HG02623 (cell line): Measurements from ENCODE around the gene GRB2.
"Not testable (repeated sequence)": the region's sequence is repeated elsewhere in the genome, so short reads cannot be mapped to it uniquely, and the experiment has no call there.

ENCODE experiments used
- ATAC-seq: cut with Tn5 transposase; IDR thresholded peaks from one replicate; pipeline ENCODE4 v1.9.1; 2021; ENCODE audit warnings: moderate library complexity; ENCODE audit not compliant: unreplicated experiment

GRB2 gene

DNA sequence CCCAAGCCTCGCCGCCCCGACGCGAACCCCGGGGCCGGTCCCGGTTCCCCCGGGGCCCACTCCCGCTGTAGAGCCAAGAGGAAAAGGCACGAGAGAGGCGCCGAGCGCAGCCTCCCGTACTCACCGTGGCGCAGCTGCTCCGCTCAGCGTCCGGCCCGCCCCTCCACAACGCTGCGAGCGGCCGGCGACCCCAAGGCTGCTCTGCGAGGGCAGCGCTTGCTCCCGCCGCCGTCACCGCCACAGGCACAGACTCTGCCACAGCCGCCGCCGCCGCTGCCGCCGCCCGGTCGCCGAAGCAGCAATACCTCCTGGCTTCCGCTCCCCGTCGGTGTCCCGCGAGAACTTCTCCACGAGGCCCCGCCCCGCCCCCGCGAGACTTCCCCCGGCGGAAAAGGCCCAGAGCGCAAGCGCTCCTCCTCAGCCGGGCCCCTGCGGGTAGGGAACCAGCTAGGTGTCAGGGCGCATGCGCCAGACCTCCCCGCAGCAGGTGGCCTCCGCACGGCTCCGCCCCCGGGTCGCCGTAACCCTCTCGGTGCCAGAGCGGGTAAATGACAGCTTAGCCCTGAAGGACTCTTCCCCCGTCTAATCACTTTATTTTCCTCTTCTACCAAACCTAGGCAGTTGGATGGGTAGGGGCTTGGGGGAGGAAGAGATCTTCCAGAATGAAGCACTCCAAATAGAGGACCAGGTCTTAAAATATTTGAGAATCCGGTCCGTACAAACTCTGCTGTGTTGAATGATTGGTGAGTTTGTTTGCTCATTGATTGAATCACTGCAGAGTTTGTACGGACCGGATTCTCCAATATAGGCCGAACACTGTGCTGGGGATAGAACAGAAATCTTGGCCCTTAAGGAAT, at the start of gene GRB2:
Gene GRB2, minus strand, starts transcription at position 314 of the 857 bp plus-strand sequence. CDS start 12,050 bp downstream, outside the sequence.
- peak; percentile 80 for ATAC-seq

DNA sequence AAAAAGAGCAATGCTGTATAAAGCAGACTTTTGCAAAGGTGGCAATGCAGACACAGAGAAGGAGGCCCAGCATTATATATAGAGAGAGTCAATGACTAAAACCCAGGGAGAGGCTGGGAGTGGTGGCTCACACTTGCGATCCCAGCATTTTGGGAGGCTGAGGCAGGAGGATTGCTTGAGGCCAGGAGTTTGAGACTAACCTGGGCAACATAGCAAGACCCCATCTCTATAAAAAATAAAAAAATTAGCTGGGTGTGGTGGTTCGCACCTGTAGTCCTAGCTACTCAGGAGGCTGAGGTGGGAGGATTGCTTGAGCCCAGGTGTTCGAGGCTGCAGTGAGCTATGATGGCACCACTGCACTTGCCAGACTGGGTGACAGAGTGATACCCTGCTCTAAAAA, 49.2 kb upstream of the GRB2 start:
- not testable (repeated sequence) for ATAC-seq

DNA sequence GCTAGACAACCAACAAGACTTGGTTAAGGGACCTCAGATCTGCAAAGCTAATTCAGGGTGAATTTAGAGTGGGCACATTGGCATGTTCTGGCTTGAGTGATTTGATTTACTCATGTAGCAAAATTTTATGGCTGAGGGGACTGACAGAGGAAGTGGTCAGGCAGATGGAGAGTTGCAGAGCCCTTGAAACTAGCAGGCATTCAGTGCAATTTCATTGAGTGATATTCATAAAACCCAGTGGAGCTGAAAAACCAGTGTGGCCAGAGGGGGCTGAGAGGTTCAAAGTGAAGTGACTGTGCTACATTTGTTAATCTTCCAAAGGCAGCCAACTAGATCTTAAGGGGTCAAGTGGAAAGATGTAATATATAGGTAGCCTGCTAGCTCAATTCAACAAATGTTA, 48.7 kb upstream of the GRB2 start:
- ATAC-seq = no peak

DNA sequence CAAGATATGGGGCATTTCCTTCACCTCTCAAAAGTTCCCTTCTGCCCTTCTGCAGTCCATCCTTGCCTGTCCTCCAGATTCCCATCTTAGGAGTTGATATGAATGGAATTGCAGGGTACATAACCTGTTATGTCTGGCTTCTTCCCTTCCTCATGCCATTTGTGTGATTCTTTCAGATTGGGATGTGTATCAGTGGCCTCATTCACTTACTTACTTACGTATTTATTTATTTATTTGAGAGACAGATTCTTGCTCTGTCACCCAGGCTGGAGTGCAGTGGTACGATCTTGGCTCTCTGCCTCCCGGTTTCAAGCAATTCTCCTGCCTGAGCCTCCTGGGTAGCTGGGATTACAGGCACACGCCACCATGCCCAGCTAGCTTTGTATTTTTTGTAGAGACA, 44.8 kb upstream of the GRB2 start:
- ATAC-seq = no peak

DNA sequence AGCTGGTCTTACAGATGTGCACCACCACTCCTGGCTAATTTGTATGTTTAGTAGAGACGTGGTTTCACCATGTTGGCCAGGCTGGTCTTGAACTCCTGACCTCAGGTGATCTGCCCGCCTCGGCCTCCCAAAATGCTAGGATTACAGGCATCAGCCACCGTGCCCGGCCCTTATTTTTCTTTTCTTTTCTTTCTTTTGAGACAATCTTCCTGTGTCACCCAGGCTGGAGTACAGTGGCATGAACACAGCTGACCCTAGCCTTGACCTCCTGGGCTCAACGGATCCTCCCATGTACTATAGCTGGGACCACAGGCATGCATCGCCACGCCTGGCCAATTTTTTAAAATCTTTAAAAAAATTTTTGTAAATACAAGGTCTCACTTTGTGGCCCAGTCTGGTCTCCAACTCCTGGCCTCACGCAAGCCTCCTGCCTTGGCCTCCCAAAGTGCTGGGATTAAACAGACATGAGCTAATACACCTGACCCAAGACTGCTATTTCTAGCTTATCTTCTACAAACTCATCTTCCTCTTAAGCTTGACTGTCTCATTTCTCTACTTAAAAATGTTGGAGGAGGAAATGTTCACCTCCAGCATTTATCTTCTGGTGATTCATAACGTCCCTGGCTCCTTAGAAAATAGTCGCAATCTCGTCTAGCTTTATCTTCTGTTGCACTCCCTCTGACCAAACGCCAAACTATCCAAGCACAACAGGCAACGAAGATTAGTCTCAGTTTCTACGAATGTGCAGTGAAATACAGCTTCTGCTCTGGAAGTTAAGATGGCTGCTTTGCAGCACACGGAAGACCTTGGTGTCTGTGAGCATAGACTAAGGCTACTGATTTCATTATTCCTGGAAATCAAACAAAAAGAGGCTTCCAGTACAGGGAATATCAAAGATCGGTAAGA, 42.7 kb upstream of the GRB2 start:
- ATAC-seq = no peak

DNA sequence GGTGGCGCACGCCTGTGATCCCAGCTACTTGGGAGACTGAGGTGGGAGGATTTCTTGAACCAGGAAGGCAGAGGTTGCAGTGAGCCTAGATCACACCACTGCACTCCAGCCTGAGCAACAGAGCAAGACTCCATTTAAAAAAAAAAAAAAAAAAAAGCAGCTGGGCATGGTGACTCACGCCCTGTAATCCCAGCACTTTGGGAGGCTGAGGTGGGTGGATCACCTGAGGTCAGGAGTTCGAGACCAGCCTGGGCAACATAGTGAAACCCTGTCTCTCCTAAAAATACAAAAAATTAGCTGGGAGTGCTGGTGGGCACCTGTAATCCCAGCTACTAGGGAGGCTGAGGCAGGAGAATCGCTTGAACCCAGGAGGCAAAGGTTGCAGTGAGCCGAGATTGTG, 40.4 kb upstream of the GRB2 start:
- not testable (repeated sequence) for ATAC-seq

DNA sequence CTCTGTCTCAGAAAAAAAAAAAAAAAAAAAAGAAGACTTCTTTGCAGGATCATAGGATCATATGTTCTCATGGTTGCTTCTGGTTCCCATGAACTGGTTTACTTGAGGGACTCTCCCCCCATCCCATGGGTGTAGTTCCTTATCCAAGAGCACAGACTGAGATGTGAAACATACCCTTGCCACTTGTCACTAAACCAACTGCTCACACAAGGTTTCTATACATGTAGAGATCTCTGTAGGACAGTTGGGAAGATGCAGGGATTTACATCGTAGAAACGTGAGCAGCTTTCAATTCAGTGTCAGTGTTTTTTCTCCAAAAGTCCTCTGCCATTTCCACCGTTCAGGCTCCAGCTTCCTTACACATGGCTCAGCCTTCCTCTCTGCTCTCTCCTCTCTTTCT, 39.8 kb upstream of the GRB2 start:
- ATAC-seq = no peak

DNA sequence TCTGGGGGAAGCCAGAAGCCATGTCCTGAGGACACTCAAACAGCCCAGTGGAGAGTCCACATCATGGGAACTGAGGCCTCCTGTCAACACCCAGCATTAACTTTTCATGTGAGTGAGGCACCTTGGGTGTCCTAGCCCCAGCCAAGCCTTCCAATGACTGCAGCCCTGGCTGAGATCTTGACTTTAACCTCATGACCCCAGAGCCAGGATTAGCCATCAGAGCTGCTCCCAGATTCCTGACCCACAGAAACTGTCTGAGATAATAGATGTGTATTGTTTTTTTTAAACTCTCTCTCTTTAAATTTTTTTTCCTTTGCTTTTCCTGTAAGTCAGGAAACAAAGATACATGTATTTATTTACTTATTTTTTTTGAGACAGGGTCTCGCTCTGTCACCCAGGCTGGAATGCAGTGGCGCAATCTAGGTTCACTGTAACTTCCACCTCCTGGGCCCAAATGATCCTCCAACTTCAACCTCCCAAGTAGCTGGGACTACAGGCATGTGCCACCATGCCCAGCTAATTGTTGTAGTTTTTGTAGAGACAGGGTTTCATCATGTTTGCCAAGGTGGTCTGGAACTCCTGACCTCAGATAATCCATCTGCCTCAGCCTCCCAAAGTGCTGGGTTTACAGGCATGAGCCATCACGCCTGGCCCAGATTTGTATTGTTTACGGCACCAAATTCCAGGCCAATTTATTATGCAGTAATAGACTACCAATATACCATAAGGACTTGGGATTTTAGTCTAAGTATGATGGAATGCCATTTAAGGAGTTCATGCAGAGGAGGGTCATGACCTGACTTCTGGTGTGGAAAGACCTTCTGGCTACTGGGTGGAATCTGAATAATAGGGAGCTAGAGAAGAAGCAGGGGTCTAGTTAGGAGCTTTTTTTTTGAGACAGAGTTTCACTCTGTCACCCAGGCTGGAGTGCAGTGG, 37.0 kb upstream of the GRB2 start:
- ATAC-seq = no peak

DNA sequence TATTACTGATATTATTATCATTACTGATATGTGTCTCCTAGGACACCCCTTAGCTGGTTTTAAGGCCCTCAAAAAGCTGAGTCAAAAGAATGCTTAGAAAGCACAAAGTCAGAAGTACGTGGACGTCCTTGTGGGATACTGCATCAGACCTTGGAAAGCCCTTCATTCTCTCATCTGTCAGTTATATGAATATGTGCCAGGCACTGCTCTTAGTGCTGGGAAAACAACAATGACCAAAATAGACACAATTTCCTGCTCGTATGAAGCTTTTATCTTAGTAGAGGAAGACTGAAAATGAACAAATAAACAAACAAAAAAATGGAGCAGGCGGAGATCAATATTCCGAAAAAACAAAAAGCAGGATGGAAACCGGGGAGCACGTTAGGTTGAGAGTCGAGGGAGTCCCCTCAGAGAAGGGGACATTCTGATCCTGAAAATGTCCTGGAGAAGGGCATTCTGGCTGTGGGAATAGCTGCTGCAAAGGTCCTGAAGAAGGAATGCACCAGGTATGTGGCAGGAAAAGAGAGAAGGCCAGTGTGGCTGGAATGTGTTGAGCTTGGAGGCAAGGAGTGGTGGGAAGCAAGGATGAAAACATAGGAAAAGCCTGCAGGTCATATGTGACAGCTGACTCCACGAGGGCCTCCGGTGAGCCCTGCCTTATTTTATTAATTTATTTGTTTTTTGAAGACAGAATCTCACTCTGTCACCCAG, 35.4 kb upstream of the GRB2 start:
- no peak for ATAC-seq

DNA sequence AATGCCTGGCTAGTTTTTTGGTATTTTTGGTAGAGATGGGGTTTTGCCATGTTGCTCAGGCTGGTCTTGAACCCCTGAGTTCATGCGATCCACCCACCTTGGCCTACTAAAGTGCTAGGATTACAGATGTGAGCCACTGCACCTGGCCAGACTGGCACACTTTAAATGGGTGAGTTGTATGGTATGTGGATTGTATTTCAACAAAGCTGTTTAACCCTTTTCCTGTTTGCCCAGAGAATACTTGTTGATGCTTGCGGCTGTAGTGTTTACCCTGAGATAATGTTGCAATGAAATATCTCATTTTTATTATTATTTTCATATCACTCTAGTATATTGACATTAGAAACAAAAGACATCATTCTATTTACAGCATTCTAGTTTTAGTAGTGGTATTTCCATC, 33.8 kb upstream of the GRB2 start:
- no peak for ATAC-seq

DNA sequence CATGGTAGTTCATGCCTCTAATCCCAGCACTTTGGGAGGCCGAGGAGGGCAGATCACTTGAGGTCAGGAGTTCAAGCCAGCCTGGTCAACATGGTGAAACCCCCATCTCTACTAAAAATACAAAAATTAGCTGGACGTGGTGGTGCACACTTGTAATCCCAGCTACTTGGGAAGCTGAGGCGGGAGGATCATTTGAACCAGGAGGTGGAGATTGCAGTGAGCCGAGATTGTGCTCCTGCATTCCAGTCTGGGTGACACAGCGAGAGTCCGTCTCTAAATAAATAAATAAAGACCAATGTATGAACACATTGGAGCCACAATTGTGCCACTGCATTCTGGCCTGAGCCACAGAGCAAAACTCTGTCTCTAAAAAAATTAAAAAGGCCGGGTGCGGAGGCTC, 31.9 kb upstream of the GRB2 start:
- ATAC-seq = not testable (repeated sequence)

DNA sequence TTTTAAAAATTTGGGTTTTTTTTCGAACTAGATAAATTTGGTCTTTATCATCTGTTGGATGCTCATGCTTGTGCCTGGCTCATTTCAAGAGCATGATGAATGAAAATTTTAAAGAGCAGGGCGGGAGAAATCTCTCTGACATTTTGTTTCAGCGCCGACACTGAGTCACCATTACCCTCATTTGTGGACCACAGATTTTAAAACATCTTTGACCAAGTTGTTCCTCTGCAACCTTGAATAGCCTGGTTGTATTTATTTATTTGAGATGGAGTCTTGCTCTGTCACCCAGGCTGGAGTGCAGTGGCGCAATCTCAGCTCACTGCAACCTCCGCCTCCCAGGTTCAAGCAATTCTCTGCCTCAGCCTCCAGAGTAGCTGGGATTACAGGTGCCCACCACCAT, 29.0 kb upstream of the GRB2 start:
- ATAC-seq = not testable (repeated sequence)

DNA sequence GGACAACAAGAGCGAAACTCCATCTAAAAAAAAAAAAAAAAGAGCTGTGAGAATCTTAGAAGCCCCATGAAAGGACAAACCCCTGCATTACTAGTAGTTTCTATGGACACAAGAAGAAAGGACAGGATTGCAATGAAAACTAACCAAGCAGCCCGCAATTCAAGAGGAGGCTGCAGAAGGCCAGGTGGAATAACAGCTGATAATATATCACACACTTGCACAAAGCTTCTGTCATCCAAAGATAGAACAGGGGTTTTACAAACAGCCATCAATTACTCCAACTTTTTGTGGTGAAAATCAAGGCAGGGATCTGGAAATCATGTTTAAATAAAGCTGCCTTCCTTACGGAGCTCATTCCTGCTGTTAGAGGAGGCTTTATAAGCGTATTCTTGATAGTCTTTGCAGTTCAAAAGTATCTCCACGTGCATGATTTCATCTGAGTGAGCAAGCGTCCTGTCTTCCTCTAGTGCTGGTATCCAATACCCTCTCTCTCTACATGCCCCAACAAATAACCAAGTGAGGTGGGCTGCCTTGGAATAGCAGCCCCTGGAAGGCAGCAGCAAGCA, 27.8 kb upstream of the GRB2 start:
- no peak for ATAC-seq

DNA sequence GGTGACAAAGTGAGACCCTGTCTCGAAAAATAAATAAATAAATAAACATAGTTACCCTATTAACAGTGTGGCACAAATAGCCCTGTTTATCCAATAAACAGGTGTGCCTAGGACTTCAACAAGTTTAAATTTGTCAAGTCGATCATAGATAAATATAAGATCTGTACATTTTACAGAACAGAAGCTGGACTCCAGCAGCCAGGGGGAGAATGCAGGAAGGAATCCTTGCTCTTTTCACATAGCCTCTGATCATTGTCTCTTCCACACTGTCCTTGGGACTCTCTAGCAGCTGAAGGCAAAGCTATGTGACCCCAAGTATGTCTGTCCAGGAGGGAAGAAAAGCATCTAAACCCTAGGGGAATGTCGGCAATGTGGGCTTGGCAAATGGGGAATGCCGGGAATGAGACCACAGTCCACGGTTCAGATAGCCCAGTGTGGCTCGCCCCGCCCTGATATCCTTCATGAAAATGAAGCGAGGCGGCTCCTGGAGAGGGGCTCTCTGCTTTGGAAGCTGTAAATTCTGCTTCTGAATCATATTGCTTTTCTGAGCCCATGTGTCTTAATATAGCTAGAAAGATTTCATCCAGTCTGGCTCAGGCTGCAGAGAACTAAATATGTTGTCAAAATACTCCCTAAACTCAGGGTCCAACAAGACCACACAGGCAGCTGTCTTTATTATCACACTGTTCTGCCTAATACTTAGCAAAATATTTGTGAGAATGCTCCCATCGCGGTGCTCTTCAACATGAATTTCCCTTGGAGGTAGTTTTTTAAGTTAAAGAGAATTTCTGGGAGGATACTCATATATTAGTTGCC, 24.9 kb upstream of the GRB2 start:
- no peak for ATAC-seq

DNA sequence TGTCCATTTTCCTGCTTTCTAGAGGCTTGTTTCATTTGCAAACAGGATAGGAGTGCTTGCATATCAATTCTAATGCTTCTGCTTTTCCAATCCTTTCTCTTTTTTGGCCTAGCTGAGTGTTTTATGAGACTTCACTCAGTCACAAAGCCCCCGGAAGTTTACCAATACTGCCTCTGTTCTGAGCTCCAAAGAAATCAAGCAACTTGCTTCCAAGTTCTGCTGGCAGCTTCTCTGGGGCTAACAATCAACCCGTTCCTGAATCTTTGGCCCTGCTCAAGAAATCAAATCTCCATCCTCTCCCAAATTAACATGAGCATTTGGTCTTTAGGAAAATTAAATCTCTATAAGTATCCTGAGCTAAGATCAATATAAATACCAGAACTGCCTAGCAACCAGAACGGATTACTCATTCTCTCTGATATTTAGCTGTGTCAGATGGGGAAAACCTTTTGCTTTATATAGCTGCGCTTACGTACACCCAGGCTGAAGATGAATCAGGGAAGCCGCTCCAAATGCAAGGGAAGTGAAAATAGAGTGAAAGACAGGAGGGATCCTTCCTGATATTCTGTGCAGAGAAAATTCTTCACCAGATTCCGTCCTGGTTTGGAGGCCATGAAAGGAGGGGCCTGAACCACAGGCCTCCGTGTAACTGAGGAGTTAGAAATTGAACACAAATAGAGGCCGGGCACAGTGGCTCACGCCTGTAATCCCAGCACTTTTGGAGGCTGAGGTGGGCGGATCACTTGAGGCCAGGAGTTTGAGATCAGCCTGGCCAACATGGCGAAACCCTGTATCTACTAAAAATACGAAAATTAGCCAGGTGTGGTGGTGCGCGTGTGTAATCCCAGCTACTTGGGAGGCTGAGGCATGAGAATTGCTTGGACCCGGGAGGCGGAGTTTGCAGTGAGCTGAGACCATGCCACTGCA, 23.3 kb upstream of the GRB2 start:
- no peak for ATAC-seq

DNA sequence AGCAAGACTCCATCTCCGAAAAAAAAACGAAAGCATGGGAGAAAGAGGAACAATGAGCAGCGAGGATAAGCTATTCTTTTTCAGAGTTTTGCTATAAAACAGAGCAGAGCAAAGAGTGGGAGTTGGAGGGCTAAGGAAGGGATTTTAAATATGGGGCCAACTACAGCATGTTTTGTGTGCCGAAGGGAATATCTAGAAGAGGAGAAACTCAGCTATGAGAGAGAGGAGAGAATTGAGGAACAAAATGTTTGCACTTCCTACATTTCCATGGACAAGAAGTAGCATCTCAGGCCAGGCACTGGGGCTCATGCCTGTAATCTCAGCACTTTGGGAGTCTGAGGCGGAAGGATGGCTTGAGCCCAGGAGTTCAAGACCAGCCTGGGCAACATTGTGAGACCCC, 13.1 kb upstream of the GRB2 start:
- ATAC-seq = no peak

DNA sequence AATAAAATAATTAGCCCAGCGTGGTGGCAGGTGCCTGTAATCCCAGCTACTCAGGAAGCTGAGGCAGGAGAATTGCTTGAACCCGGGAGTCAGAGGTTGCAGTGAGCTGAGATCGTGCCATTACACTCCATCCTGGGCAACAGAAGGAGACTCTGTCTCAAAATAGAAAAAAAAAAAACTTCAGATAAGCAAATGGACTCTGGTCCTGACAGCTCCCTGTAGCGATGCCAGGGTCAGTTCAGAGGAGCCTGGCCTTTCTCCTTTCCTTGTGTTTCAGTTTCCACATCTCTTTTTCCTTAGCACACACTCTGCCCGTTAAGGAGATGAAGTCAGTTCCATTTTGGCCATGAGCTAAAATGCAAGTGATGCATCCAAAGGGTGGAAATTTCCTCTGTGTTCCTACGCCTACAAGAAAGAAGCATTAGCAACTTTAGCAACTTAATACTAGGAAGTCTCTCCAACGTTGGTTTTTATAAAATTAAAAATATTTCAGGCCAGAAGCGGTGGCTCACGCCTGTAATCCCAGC, 11.6 kb upstream of the GRB2 start:
- ATAC-seq = no peak

DNA sequence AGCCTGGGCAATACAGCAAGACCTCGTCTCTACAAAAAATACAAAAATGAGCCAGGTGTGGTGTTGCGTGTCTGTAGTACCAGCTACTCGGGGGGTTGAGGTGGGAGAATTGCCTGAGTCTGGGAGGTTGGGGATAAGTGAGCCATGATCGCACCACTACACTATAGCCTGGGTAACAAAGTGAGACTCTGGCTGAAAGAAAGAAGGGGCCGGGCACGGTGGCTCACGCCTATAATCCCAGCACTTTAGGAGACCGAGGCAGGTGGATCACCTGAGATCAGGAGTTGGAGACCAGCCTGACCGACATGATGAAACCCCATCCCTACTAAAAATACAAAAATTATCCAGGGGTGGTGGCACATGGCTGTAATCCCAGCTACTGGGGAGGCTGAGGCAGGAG, 10.5 kb upstream of the GRB2 start:
- ATAC-seq = no peak
